Mucosa of rectum (tissue), 2 donors: ENCODE measurements around the gene ANKRD55.

ENCODE experiments used
- H3K27ac ChIP-seq, 2 donors: one replicate each; pipeline ENCODE4 v1.7.0; 2013; ENCODE audit warnings: inconsistent platforms in 2 of 2, low read depth in 2 of 2, low read length in 2 of 2
- H3K27me3 ChIP-seq, 2 donors: one replicate each; pipeline ENCODE4 v1.7.0; 2013; ENCODE audit warnings: low read length in 2 of 2; ENCODE audit not compliant: control insufficient read depth in 2 of 2, insufficient read depth in 2 of 2
- H3K36me3 ChIP-seq, 2 donors: one replicate each; pipeline ENCODE4 v1.7.0; 2013; ENCODE audit warnings: low read length in 2 of 2; ENCODE audit not compliant: control insufficient read depth in 2 of 2, insufficient read depth in 2 of 2
- H3K4me1 ChIP-seq, 2 donors: one replicate each; pipeline ENCODE4 v1.7.0; 2013; ENCODE audit warnings: low read length in 2 of 2, mild to moderate bottlenecking in 1 of 2; ENCODE audit not compliant: control insufficient read depth in 2 of 2, insufficient read depth in 2 of 2
- H3K4me3 ChIP-seq, 2 donors: one replicate each; pipeline ENCODE4 v1.7.0; 2013; ENCODE audit warnings: low read length in 2 of 2
- H3K9ac ChIP-seq, 2 donors: one replicate each; pipeline ENCODE4 v1.7.0; 2013; ENCODE audit warnings: low read length in 2 of 2, low read depth in 1 of 2, mild to moderate bottlenecking in 1 of 2
- H3K9me3 ChIP-seq, 2 donors: one replicate each; pipeline ENCODE4 v1.7.0; 2013; ENCODE audit warnings: low read length in 2 of 2; ENCODE audit not compliant: control insufficient read depth in 2 of 2
- donor health status: healthy.
- donor health status: Normal muscosa, but diverticular disease.

The ANKRD55 gene

GRCh38 chr5:56059854-56060253, 173.3 kb downstream of the ANKRD55 start:
- Histone ChIP-seq H3K4me1 (peaks cover 3% of the 10 kb centered on the region in 2 donors), H3K9me3 (no peaks in the 10 kb centered on the region), H3K36me3 (no peaks in the 10 kb centered on the region), H3K4me3 (no peak overlapping the region), H3K9ac (no peak overlapping the region), H3K27me3 (no peaks in the 10 kb centered on the region), H3K27ac (no peak overlapping the region)

GRCh38 chr5:56056875-56057274, 176.3 kb downstream of the ANKRD55 start:
- H3K9ac ChIP-seq = no peak overlapping the region
- H3K9me3 ChIP-seq = no peaks in the 10 kb centered on the region
- H3K27ac ChIP-seq = no peak overlapping the region
- H3K27me3 ChIP-seq = no peaks in the 10 kb centered on the region
- H3K4me3 ChIP-seq = no peak overlapping the region
- no peaks in the 10 kb centered on the region for H3K36me3 ChIP-seq
- peaks cover 3% of the 10 kb centered on the region in 2 donors for H3K4me1 ChIP-seq

- Histone ChIP-seq H3K9ac (no peak overlapping the region), H3K4me3 (no peak overlapping the region), H3K27me3 (no peaks in the 10 kb centered on the region), H3K36me3 (no peaks in the 10 kb centered on the region), H3K27ac (no peak overlapping the region), H3K9me3 (no peaks in the 10 kb centered on the region), H3K4me1 (peaks cover 3% of the 10 kb centered on the region in 2 donors)
These were observed 177.3 kb downstream of the ANKRD55 start for GRCh38 chr5:56055859-56056258.

- H3K4me1 ChIP-seq = peaks cover 3 to 5% of the 10 kb centered on the region in 2 donors
These were observed 177.8 kb downstream of the ANKRD55 start for GRCh38 chr5:56055287-56055686.

GRCh38 chr5:56054666-56055065, 178.5 kb downstream of the ANKRD55 start:
- no peak overlapping the region for H3K9ac ChIP-seq
- no peaks in the 10 kb centered on the region for H3K9me3 ChIP-seq
- H3K36me3 ChIP-seq = no peaks in the 10 kb centered on the region
- no peak overlapping the region for H3K4me3 ChIP-seq
- H3K27me3 ChIP-seq = no peaks in the 10 kb centered on the region
- peaks cover 3 to 6% of the 10 kb centered on the region in 2 donors for H3K4me1 ChIP-seq
- H3K27ac ChIP-seq = no peak overlapping the region

More at GRCh38 chr5:56055287-56055686, 177.8 kb downstream of the ANKRD55 start:
- Histone ChIP-seq H3K27me3 (no peaks in the 10 kb centered on the region), H3K9me3 (no peaks in the 10 kb centered on the region), H3K9ac (no peak overlapping the region), H3K4me3 (no peak overlapping the region), H3K36me3 (no peaks in the 10 kb centered on the region), H3K27ac (no peak overlapping the region)

- no peak overlapping the region for H3K27ac ChIP-seq
- no peaks in the 10 kb centered on the region for H3K36me3 ChIP-seq
- no peak overlapping the region for H3K9ac ChIP-seq
- H3K27me3 ChIP-seq = no peaks in the 10 kb centered on the region
- no peak overlapping the region for H3K4me3 ChIP-seq
- peaks cover 3 to 5% of the 10 kb centered on the region in 2 donors for H3K4me1 ChIP-seq
- H3K9me3 ChIP-seq = no peaks in the 10 kb centered on the region
These were observed 179.8 kb downstream of the ANKRD55 start for GRCh38 chr5:56053363-56053762.

GRCh38 chr5:56052735-56053134, 180.4 kb downstream of the ANKRD55 start:
- H3K36me3 ChIP-seq = no peaks in the 10 kb centered on the region
- no peak overlapping the region for H3K4me3 ChIP-seq
- no peak overlapping the region for H3K9ac ChIP-seq
- H3K4me1 ChIP-seq = peaks cover 3% of the 10 kb centered on the region in 2 donors
- H3K27ac ChIP-seq = no peak overlapping the region
- no peaks in the 10 kb centered on the region for H3K27me3 ChIP-seq
- H3K9me3 ChIP-seq = no peaks in the 10 kb centered on the region

- Histone ChIP-seq H3K9ac (no peak overlapping the region), H3K27ac (peak overlapping the region in 1 of 2 donors; percentile 13), H3K4me3 (no peak overlapping the region), H3K36me3 (no peaks in the 10 kb centered on the region), H3K4me1 (peaks cover 2 to 3% of the 10 kb centered on the region in 2 donors), H3K9me3 (no peaks in the 10 kb centered on the region), H3K27me3 (no peaks in the 10 kb centered on the region)
These were observed 182.4 kb downstream of the ANKRD55 start for GRCh38 chr5:56050551-56051255.
